Measurements from ENCODE around the gene ATRNL1. TPM values are rescaled to one million over a fixed set of nuclear protein-coding genes. Genes with fewer than 3 reads are reported as not detected.

Gene ATRNL1
- total RNA-seq, 1 experiment from 2014 or later = 1.3 TPM

DNA sequence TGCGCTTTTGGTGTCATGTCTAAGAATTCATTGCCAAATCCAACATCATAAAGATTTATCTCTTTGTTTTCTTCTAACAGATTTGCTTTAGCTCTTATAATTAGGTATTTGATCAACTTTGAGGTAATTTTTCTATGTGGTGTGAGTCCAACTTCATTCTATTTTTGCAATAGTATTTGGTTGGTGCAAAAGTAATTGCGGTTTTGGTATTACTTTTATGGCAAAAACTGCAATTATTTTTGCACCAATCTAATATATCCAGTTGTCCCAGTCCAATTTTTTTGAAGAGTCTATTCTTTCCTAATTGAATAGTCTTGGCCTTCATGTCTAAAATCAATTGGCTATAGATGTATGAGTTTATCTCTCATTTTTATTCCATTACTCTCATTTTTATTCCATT, 535.5 kb downstream of the ATRNL1 start:
- ChIA-PET POLR2A (no interaction called here), CTCF (no interaction called here), RAD21 (ENCODE audit: low non-redundant PET in 1 of 2, low total read pairs in 2 of 2, uncharacterized antibody in 2 of 2, unreplicated experiment in 2 of 2) (no interaction called here)
- H3K27me3 ChIP-seq (ENCODE audit: insufficient read depth, low read length) = 0 out of 2 replicates have a peak, but pooled peaks cover 3% of the 10 kb centered on the region
- H3K9me2 ChIP-seq (ENCODE audit: insufficient read depth) = no peaks in the 10 kb centered on the region
- H3K27ac ChIP-seq (ENCODE audit: low read depth, low read length) = no peak overlapping the region
- H4K20me1 ChIP-seq (ENCODE audit: insufficient read depth) = no peaks in the 10 kb centered on the region
- TF ChIP-seq EZH2 (IDR thresholded peaks at IDR 0.05) (no peak), FOSL1 (IDR thresholded peaks at IDR 0.05; ENCODE audit: low read depth) (no peak), EZH2phosphoT487 (IDR thresholded peaks at IDR 0.05; ENCODE audit: borderline replicate concordance) (no peak), TCF7L2 (IDR thresholded peaks at IDR 0.05; ENCODE audit: borderline replicate concordance, extremely low read depth, insufficient read depth, insufficient read length) (no peak), RAD21 (IDR thresholded peaks at IDR 0.05; ENCODE audit: low read depth) (no peak), POLR2A (IDR thresholded peaks at IDR 0.05; ENCODE audit: borderline replicate concordance, extremely low read depth, insufficient read depth, insufficient read length) (no peak), POLR2AphosphoS5 (IDR thresholded peaks at IDR 0.05; ENCODE audit: low read depth, low read length) (no peak), CTCF (IDR thresholded peaks at IDR 0.05 in 2 of 3, conservative IDR thresholded peaks at IDR 0.05 in 1 of 3; ENCODE audit: borderline replicate concordance in 1 of 3, insufficient read depth in 1 of 3, low read depth in 2 of 3, low read length in 2 of 3) (no peak)
- TF ChIP-seq, protein P1, sequence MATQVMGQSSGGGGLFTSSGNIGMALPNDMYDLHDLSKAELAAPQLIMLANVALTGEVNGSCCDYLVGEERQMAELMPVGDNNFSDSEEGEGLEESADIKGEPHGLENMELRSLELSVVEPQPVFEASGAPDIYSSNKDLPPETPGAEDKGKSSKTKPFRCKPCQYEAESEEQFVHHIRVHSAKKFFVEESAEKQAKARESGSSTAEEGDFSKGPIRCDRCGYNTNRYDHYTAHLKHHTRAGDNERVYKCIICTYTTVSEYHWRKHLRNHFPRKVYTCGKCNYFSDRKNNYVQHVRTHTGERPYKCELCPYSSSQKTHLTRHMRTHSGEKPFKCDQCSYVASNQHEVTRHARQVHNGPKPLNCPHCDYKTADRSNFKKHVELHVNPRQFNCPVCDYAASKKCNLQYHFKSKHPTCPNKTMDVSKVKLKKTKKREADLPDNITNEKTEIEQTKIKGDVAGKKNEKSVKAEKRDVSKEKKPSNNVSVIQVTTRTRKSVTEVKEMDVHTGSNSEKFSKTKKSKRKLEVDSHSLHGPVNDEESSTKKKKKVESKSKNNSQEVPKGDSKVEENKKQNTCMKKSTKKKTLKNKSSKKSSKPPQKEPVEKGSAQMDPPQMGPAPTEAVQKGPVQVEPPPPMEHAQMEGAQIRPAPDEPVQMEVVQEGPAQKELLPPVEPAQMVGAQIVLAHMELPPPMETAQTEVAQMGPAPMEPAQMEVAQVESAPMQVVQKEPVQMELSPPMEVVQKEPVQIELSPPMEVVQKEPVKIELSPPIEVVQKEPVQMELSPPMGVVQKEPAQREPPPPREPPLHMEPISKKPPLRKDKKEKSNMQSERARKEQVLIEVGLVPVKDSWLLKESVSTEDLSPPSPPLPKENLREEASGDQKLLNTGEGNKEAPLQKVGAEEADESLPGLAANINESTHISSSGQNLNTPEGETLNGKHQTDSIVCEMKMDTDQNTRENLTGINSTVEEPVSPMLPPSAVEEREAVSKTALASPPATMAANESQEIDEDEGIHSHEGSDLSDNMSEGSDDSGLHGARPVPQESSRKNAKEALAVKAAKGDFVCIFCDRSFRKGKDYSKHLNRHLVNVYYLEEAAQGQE (IDR thresholded peaks at IDR 0.05; ENCODE audit: low read depth) = no peak
- TF ChIP-seq, protein P2, sequence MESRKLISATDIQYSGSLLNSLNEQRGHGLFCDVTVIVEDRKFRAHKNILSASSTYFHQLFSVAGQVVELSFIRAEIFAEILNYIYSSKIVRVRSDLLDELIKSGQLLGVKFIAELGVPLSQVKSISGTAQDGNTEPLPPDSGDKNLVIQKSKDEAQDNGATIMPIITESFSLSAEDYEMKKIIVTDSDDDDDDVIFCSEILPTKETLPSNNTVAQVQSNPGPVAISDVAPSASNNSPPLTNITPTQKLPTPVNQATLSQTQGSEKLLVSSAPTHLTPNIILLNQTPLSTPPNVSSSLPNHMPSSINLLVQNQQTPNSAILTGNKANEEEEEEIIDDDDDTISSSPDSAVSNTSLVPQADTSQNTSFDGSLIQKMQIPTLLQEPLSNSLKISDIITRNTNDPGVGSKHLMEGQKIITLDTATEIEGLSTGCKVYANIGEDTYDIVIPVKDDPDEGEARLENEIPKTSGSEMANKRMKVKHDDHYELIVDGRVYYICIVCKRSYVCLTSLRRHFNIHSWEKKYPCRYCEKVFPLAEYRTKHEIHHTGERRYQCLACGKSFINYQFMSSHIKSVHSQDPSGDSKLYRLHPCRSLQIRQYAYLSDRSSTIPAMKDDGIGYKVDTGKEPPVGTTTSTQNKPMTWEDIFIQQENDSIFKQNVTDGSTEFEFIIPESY (IDR thresholded peaks at IDR 0.05; ENCODE audit: extremely low read depth, insufficient replicate concordance, low read length) = no peak
- no peaks in the 10 kb centered on the region for H3K79me2 ChIP-seq (ENCODE audit: insufficient read depth, low read length)
- BruUV-seq (replicated peaks) = no TSS peak
- H3K9me3 ChIP-seq (ENCODE audit: control insufficient read depth in 1 of 2, insufficient read depth in 1 of 2, low read depth in 1 of 2, low read length in 2 of 2) = no peaks in the 10 kb centered on the region
- intact Hi-C loops (cut with micrococcal nuclease) = no loop called here
- H3K4me1 ChIP-seq (ENCODE audit: control insufficient read depth in 1 of 2, insufficient read depth in 2 of 2, low read length in 2 of 2) = no peaks in the 10 kb centered on the region
- ATAC-seq (no peak), DNase-seq (ENCODE audit: low read depth, low spot score) (no peak)
- no peak overlapping the region for H3K4me3 ChIP-seq (replicated peaks in 1 of 2; ENCODE audit: low read depth in 1 of 2, low read length in 2 of 2)
- H2AFZ ChIP-seq (ENCODE audit: low read depth, low read length, poor library complexity, severe bottlenecking) = no peak overlapping the region
- H3K36me3 ChIP-seq (ENCODE audit: control insufficient read depth in 1 of 2, insufficient read depth in 2 of 2, low read length in 2 of 2) = no peaks in the 10 kb centered on the region
- no peak overlapping the region for H3K9ac ChIP-seq (ENCODE audit: low read length)
- H3K4me2 ChIP-seq (ENCODE audit: low read length) = no peak overlapping the region
